PFSK-1 (cell line): Measurements from ENCODE around the gene NDUFS8.

ENCODE experiments used
- FOXP2 ChIP-seq: optimal IDR thresholded peaks from 2 replicates; pipeline ENCODE3; 2011; ENCODE audit warnings: borderline replicate concordance, control low read depth, inconsistent platforms; ENCODE audit not compliant: insufficient read depth; ENCODE audit errors: extremely low read length, extremely low read depth
- POLR2AphosphoS5 ChIP-seq: IDR thresholded peaks from 2 replicates; pipeline ENCODE4 v1.6.1; 2012; ENCODE audit warnings: low read depth, mild to moderate bottlenecking, control low read depth, low read length, moderate library complexity
- REST ChIP-seq, 2 experiments: IDR thresholded peaks; 2 replicates each; pipeline versions ENCODE4 v1.6.1 to v1.8.0; 2011 to 2012; ENCODE audit warnings: low read depth in 2 of 2, low read length in 2 of 2, control low read depth in 1 of 2, inconsistent platforms in 1 of 2, mild to moderate bottlenecking in 1 of 2, moderate library complexity in 1 of 2; ENCODE audit not compliant: insufficient read depth in 1 of 2
- SIN3A ChIP-seq: IDR thresholded peaks from 2 replicates; pipeline ENCODE4 v1.6.1; 2012; ENCODE audit warnings: mild to moderate bottlenecking, low read length, moderate library complexity, borderline replicate concordance; ENCODE audit not compliant: insufficient read depth
- TAF1 ChIP-seq: IDR thresholded peaks from 2 replicates; pipeline ENCODE4 v1.6.1; 2012; ENCODE audit warnings: low read length, control low read depth, borderline replicate concordance; ENCODE audit not compliant: insufficient read depth

Gene NDUFS8

GRCh38 chr11:68057807-68058206 is 27.3 kb downstream of the NDUFS8 start:
- TF ChIP-seq SIN3A, result no peak
- TF ChIP-seq POLR2AphosphoS5, result no peak
- no peak for TF ChIP-seq TAF1
- TF ChIP-seq REST (IDR thresholded peaks at IDR 0.05; ENCODE audit: insufficient read depth in 1 of 2, low read depth in 2 of 2, low read length in 2 of 2), result no peak
- no peak for TF ChIP-seq FOXP2

GRCh38 chr11:68061508-68061907 is 31.0 kb downstream of the NDUFS8 start:
- TF ChIP-seq FOXP2, result no peak
- no peak for TF ChIP-seq REST (IDR thresholded peaks at IDR 0.05; ENCODE audit: insufficient read depth in 1 of 2, low read depth in 2 of 2, low read length in 2 of 2)
- no peak for TF ChIP-seq POLR2AphosphoS5
- no peak for TF ChIP-seq TAF1
- TF ChIP-seq SIN3A, result no peak

DNA sequence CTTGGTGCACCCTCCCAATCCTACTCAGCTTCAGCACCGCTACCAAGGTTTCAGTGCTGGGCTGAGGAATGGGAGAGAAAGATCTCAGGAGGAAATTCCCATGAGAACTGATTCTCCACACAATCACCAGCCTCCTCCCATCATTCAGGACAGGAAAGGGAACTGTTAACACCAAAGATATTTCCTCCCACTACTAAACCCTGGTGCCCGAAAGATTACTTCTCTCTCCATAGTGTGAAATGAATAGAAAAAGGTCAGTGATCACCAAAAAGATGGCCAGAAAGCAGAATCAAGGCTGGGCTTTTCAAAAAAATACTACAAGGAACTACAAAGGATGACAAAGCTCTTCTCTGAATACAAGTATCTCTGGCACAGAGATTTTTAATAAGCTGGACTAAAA is 34.4 kb downstream of the NDUFS8 start:
- no peak for TF ChIP-seq SIN3A

GRCh38 chr11:68065841-68066240 is 35.4 kb downstream of the NDUFS8 start:
- TF ChIP-seq TAF1 (no peak), POLR2AphosphoS5 (no peak), SIN3A (no peak), REST (IDR thresholded peaks at IDR 0.05; ENCODE audit: insufficient read depth in 1 of 2, low read depth in 2 of 2, low read length in 2 of 2) (no peak), FOXP2 (no peak)

GRCh38 chr11:68066742-68067141 is 36.3 kb downstream of the NDUFS8 start:
- no peak for TF ChIP-seq SIN3A
- TF ChIP-seq REST (IDR thresholded peaks at IDR 0.05; ENCODE audit: insufficient read depth in 1 of 2, low read depth in 2 of 2, low read length in 2 of 2), result no peak
- TF ChIP-seq TAF1, result no peak
- no peak for TF ChIP-seq POLR2AphosphoS5
- no peak for TF ChIP-seq FOXP2

DNA sequence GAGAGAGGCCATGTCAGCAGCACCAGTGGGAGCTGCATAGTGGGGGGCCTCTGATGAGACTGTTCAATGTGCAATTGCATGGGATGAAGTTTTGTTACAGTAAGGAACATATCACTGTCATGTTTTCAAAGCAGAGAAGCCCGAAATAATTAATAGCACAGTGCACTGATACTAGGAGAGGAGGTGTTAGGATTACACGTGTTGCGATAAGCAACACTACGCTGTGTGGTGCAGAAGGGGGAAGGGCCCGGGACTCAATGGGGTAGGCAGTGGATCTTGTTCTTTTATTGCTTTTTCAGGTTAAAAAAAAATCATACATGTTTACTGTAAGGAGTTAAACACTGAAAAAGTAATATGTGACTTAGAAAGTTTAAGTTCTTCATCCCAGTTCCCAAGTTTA is 37.5 kb downstream of the NDUFS8 start:
- TF ChIP-seq FOXP2 (no peak), POLR2AphosphoS5 (no peak), SIN3A (no peak), REST (IDR thresholded peaks at IDR 0.05; ENCODE audit: insufficient read depth in 1 of 2, low read depth in 2 of 2, low read length in 2 of 2) (no peak), TAF1 (no peak)
